ENCODE results near the gene NUS1.
"Not testable (repeated sequence)": the region's sequence is repeated elsewhere in the genome, so short reads cannot be mapped to it uniquely, and the experiment has no call there.

Gene NUS1

DNA sequence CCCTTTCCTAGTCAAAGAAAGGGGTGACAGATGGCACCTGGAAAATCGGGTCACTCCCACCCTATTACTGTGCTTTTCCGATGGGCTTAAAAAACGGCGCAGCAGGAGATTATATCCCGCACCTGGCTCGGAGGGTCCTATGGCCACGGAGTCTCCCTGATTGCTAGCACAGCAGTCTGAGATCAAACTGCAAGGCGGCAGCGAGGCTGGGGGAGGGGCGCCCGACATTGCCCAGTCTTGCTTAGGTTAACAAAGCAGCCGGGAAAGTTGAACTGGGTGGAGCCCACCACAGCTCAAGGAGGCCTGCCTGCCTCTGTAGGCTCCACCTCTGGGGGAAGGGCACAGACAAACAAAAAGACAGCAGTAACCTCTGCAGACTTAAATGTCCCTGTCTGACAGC is 46.3 kb downstream of the NUS1 start:
- not testable (repeated sequence) for H3K4me1 ChIP-seq (ENCODE audit: insufficient read depth, low read length); H3K27me3 ChIP-seq (ENCODE audit: insufficient read depth, low read length); H3K36me3 ChIP-seq (ENCODE audit: insufficient read depth, low read depth, low read length); H3K27ac ChIP-seq (ENCODE audit: low read length); H3K9ac ChIP-seq (ENCODE audit: low read depth, low read length); H3K4me3 ChIP-seq (ENCODE audit: low read length)
- H3K9me3 ChIP-seq (ENCODE audit: insufficient read depth, low read depth, low read length) = peaks cover 18% of the 10 kb centered on the region

DNA sequence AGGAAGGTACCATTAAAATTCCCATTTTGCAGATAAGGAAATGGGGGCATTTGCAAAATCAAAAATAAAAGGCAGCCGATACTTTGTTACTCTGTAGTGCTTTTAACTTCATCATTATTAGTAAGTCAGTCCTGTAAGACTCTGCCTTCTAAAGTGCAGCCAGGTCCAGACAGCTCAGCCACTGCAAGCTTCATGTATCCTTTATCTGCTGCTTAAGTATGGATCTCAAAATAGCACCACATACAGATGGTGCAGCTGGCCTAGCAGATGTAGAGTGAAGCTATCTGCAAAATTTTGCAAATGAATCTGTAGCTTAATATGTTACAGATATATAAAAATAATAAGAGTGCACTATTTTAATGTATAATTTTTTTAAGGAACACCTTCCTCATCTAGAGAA is 53.4 kb downstream of the NUS1 start:
- no peak overlapping the region for H3K9ac ChIP-seq (ENCODE audit: low read depth, low read length)
- H3K27ac ChIP-seq (ENCODE audit: low read length) = no peak overlapping the region
- no peaks in the 10 kb centered on the region for H3K27me3 ChIP-seq (ENCODE audit: insufficient read depth, low read length)
- H3K4me1 ChIP-seq (ENCODE audit: insufficient read depth, low read length) = no peaks in the 10 kb centered on the region
- no peak overlapping the region for H3K4me3 ChIP-seq (ENCODE audit: low read length)
- no peaks in the 10 kb centered on the region; the same call in 1 of the 2 replicates for H3K9me3 ChIP-seq (ENCODE audit: insufficient read depth, low read depth, low read length)
- H3K36me3 ChIP-seq (ENCODE audit: insufficient read depth, low read depth, low read length) = no peaks in the 10 kb centered on the region

DNA sequence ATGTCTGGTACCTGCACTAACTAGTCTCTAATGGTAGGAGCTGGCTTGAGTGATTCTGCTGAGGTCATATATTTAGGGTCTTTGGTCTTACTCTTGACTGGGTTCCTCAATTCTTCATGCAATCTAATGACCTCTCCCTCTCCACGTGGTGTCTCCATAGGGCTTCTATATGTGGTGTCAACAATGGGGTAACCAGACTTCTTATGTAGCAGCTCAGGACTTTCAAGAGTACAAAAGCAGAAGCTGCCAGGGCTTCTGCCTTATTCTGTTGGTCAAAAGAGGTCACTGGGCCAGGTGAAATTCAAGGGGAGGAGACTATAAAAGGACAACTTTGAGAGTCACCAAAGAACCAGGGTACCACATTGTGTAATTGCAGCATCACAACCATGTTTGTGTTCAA is 54.3 kb downstream of the NUS1 start:
- Histone ChIP-seq H3K4me1 (ENCODE audit: insufficient read depth, low read length) (no peaks in the 10 kb centered on the region), H3K27me3 (ENCODE audit: insufficient read depth, low read length) (no peaks in the 10 kb centered on the region), H3K36me3 (ENCODE audit: insufficient read depth, low read depth, low read length) (no peaks in the 10 kb centered on the region), H3K27ac (ENCODE audit: low read length) (no peak overlapping the region), H3K9me3 (ENCODE audit: insufficient read depth, low read depth, low read length) (no peaks in the 10 kb centered on the region; the same call in 1 of the 2 replicates), H3K9ac (ENCODE audit: low read depth, low read length) (no peak overlapping the region), H3K4me3 (ENCODE audit: low read length) (no peak overlapping the region)

DNA sequence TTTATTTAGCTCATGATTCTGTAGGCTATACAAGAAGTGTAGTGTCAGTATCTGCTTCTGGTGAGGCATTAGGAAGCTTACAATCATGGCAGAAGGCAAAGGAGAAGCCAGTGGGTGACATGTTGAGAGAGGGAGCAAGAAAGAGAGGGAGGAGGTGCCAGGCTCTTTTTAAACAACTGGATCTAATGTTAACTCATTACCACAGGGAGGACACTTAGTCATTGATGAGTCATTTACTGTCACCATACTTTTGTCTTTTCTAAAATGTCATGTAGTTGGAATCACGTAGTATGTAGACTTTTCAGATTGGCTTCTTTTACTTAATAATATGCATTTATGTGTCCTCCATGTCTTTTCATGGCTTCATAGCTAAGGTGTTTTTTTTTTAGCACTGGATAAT is 58.1 kb downstream of the NUS1 start:
- no peak overlapping the region for H3K27ac ChIP-seq (ENCODE audit: low read length)
- no peaks in the 10 kb centered on the region for H3K27me3 ChIP-seq (ENCODE audit: insufficient read depth, low read length)
- H3K9ac ChIP-seq (ENCODE audit: low read depth, low read length) = no peak overlapping the region
- no peak overlapping the region for H3K4me3 ChIP-seq (ENCODE audit: low read length)
- H3K36me3 ChIP-seq (ENCODE audit: insufficient read depth, low read depth, low read length) = no peaks in the 10 kb centered on the region
- H3K9me3 ChIP-seq (ENCODE audit: insufficient read depth, low read depth, low read length) = no peaks in the 10 kb centered on the region
- no peaks in the 10 kb centered on the region for H3K4me1 ChIP-seq (ENCODE audit: insufficient read depth, low read length)

DNA sequence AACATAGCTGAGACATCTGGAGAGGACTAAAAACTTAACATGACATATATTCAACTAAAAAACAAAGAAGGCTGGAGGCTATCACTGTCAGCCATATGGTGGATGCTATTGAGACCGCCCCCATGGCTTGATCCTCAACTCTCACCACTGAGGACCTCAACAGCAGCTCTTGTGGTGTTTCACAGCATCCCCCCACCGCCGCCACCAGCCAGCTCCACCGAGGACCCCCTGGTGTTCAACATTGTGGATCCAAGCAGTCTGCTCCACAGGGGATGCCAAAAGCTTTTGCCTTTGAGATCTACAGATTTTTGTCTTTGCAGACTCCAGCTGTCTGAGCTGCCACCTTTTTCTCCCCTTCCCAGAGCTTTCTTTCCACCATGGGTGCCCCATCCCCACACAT is 64.6 kb downstream of the NUS1 start:
- Histone ChIP-seq H3K4me1 (ENCODE audit: insufficient read depth, low read length) (peaks cover 6% of the 10 kb centered on the region), H3K4me3 (ENCODE audit: low read length) (no peak overlapping the region), H3K27ac (ENCODE audit: low read length) (no peak overlapping the region), H3K27me3 (ENCODE audit: insufficient read depth, low read length) (no peaks in the 10 kb centered on the region), H3K36me3 (ENCODE audit: insufficient read depth, low read depth, low read length) (no peaks in the 10 kb centered on the region), H3K9me3 (ENCODE audit: insufficient read depth, low read depth, low read length) (no peaks in the 10 kb centered on the region), H3K9ac (ENCODE audit: low read depth, low read length) (no peak overlapping the region)

DNA sequence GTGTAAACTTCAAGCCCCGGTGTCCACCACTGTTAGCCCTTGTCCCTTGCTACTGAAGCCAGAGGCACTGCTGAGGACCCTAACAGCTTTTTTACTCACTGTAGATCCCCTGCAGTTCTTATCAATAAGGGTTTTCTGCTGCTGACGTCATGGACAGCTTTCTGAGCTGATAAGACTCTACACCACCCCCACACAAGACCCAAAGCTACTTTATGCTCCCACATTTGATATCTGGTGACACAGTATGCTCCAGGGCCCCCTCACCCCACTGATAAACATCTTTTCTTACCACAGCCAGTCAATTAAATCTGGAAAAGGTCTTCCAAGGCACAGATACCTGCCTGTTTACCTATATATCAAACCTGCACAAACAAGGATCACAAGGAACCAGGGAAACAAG is 65.3 kb downstream of the NUS1 start:
- Histone ChIP-seq H3K4me1 (ENCODE audit: insufficient read depth, low read length) (peaks cover 6% of the 10 kb centered on the region), H3K27ac (ENCODE audit: low read length) (no peak overlapping the region), H3K27me3 (ENCODE audit: insufficient read depth, low read length) (no peaks in the 10 kb centered on the region), H3K4me3 (ENCODE audit: low read length) (no peak overlapping the region), H3K9ac (ENCODE audit: low read depth, low read length) (no peak overlapping the region), H3K9me3 (ENCODE audit: insufficient read depth, low read depth, low read length) (no peaks in the 10 kb centered on the region), H3K36me3 (ENCODE audit: insufficient read depth, low read depth, low read length) (no peaks in the 10 kb centered on the region)

DNA sequence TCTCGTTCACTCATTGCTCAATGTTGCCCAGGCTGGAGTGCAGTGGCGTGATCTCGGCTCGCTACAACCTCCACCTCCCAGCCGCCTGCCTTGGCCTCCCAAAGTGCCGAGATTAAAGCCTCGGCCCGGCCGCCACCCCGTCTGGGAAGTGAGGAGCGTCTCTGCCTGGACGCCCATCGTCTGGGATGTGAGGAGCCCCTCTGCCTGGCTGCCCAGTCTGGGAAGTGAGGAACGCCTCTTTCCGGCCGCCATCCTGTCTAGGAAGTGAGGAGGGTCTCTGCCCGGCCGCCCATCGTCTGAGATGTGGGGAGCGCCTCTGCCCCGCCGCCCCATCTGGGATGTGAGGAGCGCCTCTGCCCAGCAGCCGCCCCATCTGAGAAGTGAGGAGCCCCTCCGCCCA is 75.4 kb downstream of the NUS1 start:
- not testable (repeated sequence) for H3K4me1 ChIP-seq (ENCODE audit: insufficient read depth, low read length); H3K36me3 ChIP-seq (ENCODE audit: insufficient read depth, low read depth, low read length); H3K27me3 ChIP-seq (ENCODE audit: insufficient read depth, low read length); H3K9ac ChIP-seq (ENCODE audit: low read depth, low read length); H3K4me3 ChIP-seq (ENCODE audit: low read length); H3K9me3 ChIP-seq (ENCODE audit: insufficient read depth, low read depth, low read length); H3K27ac ChIP-seq (ENCODE audit: low read length)

All from iPS-20b (cell line).